ACC112 (cell line): Measurements from ENCODE around the gene INSIG2.

Experiments
- H2AFZ ChIP-seq: fragments of 200-600 bp; sonication (generic); one replicate; pipeline ENCODE4 v1.6.0; 2017; ENCODE audit warnings: antibody characterized with exemption, low read length; ENCODE audit not compliant: unreplicated experiment
- H3K27ac ChIP-seq: fragments of 200-600 bp; sonication (generic); 2 replicates; pipeline ENCODE4 v1.5.1; 2014; ENCODE audit warnings: low read depth, mild to moderate bottlenecking, antibody characterized with exemption, low read length, moderate library complexity
- H3K27me3 ChIP-seq: fragments of 200-600 bp; sonication (generic); 2 replicates; pipeline ENCODE4 v1.6.1; 2014; ENCODE audit warnings: mild to moderate bottlenecking, antibody characterized with exemption, low read length, moderate library complexity, mixed read lengths; ENCODE audit not compliant: insufficient read depth
- H3K36me3 ChIP-seq: fragments of 200-600 bp; sonication (generic); 2 replicates; pipeline ENCODE4 v1.6.1; 2016; ENCODE audit warnings: mild to moderate bottlenecking, antibody characterized with exemption, low read length, moderate library complexity, mixed read lengths; ENCODE audit not compliant: insufficient read depth
- H3K4me1 ChIP-seq: fragments of 200-600 bp; sonication (generic); one replicate; pipeline ENCODE4 v1.6.1; 2016; ENCODE audit warnings: low read length, mixed read lengths; ENCODE audit not compliant: insufficient read depth, unreplicated experiment, control insufficient read depth
- H3K4me3 ChIP-seq: fragments of 200-600 bp; sonication (generic); 2 replicates; pipeline ENCODE4 v1.5.1; 2014; ENCODE audit warnings: mild to moderate bottlenecking, low read depth, low read length
- H3K79me2 ChIP-seq: fragments of 200-600 bp; sonication (generic); one replicate; pipeline ENCODE4 v1.6.0; 2016; ENCODE audit warnings: low read length; ENCODE audit not compliant: control insufficient read depth, unreplicated experiment, insufficient read depth

Gene INSIG2

DNA sequence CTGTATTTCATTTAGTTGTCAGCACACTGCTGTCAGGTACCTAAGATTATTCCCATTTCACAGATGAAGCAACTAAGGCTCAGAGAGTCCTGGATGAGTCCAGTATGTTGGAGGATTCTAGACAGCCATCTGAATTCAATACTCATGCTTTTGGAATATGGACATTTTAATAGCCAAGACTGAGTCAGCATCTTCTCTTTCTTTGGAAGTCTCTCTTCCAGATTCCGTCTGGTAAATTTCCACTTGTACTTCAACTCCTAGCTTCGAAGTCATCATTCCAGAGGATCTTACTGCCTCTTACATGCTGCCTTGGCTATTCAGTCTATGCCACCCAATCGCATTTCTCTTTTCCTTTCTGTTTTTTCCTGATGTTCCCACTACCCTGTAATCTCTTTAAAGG, 40.6 kb downstream of the INSIG2 start:
- H3K36me3 ChIP-seq, result no peaks in the 10 kb centered on the region
- H2AFZ ChIP-seq, result no peak overlapping the region
- no peaks in the 10 kb centered on the region for H3K79me2 ChIP-seq
- H3K4me1 ChIP-seq, result peaks cover 11% of the 10 kb centered on the region
- no peak overlapping the region for H3K27ac ChIP-seq
- no peak overlapping the region for H3K4me3 ChIP-seq
- no peaks in the 10 kb centered on the region for H3K27me3 ChIP-seq

DNA sequence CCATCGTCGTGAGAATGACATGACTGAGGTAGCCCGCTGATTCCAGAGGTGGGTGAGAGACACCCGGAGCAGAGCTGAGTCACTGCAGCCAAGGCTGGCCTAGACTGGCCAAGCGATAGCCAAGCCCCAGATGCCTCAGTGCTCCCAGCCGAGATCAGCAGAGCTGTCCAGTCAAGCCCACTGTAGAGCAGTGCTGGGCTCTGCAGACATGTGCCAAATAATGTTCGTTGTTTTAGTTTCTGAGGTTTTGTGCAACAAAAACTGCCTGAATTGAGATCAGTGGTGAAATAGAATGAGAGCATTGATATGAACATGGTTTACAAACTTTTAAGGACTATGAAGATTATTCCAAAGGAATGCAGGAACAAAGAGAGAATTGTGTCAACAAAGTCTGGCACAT, 42.1 kb downstream of the INSIG2 start:
- Histone ChIP-seq H3K79me2 (no peaks in the 10 kb centered on the region), H3K4me1 (no peaks in the 10 kb centered on the region), H3K27me3 (peaks cover 2% of the 10 kb centered on the region; the same call in 1 of the 2 replicates), H3K4me3 (no peak overlapping the region), H3K27ac (no peak overlapping the region), H2AFZ (no peak overlapping the region), H3K36me3 (no peaks in the 10 kb centered on the region)

GRCh38 chr2:118131771-118132170, 43.5 kb downstream of the INSIG2 start:
- no peak overlapping the region for H3K27ac ChIP-seq
- no peak overlapping the region for H2AFZ ChIP-seq
- H3K4me3 ChIP-seq, result no peak overlapping the region
- no peaks in the 10 kb centered on the region for H3K36me3 ChIP-seq
- H3K79me2 ChIP-seq, result no peaks in the 10 kb centered on the region
- H3K27me3 ChIP-seq, result peaks cover 3% of the 10 kb centered on the region; the same call in 1 of the 2 replicates
- no peaks in the 10 kb centered on the region for H3K4me1 ChIP-seq

GRCh38 chr2:118133916-118134315, 45.6 kb downstream of the INSIG2 start:
- Histone ChIP-seq H3K36me3 (no peaks in the 10 kb centered on the region), H2AFZ (no peak overlapping the region), H3K4me1 (no peaks in the 10 kb centered on the region), H3K27me3 (peaks cover 3% of the 10 kb centered on the region; the same call in 1 of the 2 replicates), H3K27ac (no peak overlapping the region), H3K4me3 (no peak overlapping the region), H3K79me2 (no peaks in the 10 kb centered on the region)

DNA sequence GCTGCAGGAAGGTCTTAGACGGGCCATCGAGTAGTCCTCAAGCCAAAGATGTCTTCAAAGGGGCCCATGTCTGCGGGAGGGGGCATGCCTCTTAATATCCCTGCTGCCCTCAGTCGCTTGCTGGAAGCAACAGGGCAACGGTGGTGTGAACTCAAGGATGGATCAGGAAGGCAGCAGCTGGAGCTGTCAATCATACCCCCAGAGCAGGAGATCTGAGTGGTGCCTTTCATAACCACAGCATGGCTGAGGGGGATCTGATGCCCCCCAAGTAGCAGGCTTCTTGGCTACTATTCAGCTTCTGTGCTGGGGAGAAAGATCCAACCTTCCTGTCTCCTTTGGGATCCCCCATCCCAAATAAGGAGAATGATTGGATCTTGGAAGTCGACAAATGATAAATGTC, 46.4 kb downstream of the INSIG2 start:
- no peaks in the 10 kb centered on the region for H3K79me2 ChIP-seq
- no peaks in the 10 kb centered on the region for H3K36me3 ChIP-seq
- H3K4me3 ChIP-seq, result no peak overlapping the region
- H3K27me3 ChIP-seq, result peaks cover 3% of the 10 kb centered on the region; the same call in 1 of the 2 replicates
- H3K27ac ChIP-seq, result no peak overlapping the region
- no peaks in the 10 kb centered on the region for H3K4me1 ChIP-seq
- H2AFZ ChIP-seq, result no peak overlapping the region

DNA sequence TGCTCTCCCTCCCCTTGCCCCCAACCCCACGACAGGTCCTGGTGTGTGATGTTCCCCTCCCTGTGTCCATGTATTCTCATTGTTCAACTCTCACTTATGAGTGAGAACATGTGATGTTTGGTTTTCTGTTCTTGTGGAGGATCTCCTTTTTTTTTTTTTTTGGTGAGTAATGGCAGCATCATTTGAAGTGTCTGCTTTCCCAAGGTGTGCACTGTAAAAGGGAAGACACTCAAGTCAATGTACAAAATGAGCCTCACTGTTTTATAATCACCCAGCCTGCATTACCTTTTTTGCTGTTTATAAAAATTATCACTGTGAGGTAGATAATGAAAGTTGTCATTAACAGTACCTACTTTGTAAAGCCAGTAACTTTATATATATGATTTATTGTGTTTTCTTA, 56.9 kb downstream of the INSIG2 start:
- Histone ChIP-seq H3K4me1 (no peaks in the 10 kb centered on the region), H3K4me3 (no peak overlapping the region), H3K36me3 (no peaks in the 10 kb centered on the region), H3K27me3 (peaks cover 3% of the 10 kb centered on the region; the same call in 1 of the 2 replicates), H2AFZ (no peak overlapping the region), H3K79me2 (no peaks in the 10 kb centered on the region), H3K27ac (no peak overlapping the region)

- Histone ChIP-seq H2AFZ (no peak overlapping the region), H3K27me3 (peaks cover 3% of the 10 kb centered on the region; the same call in 1 of the 2 replicates), H3K4me1 (no peaks in the 10 kb centered on the region), H3K27ac (no peak overlapping the region), H3K4me3 (no peak overlapping the region), H3K79me2 (no peaks in the 10 kb centered on the region), H3K36me3 (no peaks in the 10 kb centered on the region)
These were observed 57.5 kb downstream of the INSIG2 start for GRCh38 chr2:118145806-118146205.

DNA sequence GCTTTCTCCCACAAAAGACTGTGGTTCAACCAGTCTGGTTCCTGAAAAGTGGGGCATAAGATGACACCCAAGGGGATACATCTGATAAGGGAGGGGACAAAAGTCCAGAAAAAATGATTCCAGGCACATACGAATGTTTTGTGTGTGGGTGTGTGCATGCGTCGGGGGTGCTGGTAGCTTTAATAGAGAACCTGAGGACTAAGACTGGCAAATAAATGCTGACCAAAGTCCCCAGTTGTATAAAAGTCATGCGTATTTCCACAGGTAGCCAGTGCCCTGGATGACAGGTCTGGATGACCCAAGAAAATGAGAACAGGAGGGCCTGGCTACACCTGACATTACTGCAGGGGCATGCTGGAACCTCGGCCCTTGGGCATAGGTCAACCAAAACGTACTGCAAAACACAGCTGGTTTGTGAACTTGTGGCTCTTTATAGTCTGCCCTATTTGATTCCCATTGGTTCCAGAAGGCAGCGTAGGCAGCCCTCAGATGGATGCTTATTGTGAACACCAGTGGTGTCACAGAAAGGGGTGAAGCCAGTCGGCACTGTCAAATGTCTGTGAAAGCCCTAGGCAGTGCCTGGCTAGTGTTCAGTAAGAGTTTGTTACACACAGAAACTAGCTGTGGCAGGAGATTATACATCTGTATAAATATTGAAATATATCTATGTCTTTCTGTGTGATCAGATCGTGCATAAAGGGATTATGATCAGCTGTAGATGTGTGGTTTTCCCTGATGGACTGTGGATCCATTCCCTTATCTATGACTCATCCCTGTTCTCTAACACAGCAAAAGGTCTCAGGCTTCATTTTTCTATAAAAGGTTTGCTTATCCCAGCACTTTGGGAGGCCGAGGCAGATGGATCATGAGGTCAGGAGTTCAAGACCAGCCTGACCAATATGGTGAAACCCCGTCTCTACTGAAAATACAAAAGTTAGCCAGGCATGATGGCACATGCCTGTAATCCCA, 58.3 kb downstream of the INSIG2 start:
- Histone ChIP-seq H3K36me3 (no peaks in the 10 kb centered on the region), H3K27me3 (peaks cover 3% of the 10 kb centered on the region; the same call in 1 of the 2 replicates), H3K4me1 (no peaks in the 10 kb centered on the region), H3K4me3 (no peak overlapping the region), H3K79me2 (no peaks in the 10 kb centered on the region), H3K27ac (no peak overlapping the region), H2AFZ (no peak overlapping the region)

DNA sequence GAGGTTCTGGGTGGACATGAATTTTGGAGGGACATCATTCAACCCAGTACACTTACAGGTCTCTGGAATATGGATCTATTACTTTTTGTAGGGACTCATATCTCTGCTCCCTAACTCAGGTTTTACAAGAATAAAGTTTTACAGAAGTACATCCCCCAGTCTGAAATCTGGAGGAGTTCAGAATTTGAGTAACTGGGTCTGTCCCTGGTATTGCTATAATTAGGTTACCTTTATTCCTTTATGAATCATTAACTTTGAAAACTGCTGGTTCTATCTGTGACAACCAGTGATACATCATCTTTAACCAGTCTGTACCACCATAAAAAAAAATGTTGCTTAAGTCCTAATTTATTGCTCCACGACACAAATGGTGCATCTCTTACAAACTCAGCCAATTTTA, 59.9 kb downstream of the INSIG2 start:
- Histone ChIP-seq H3K79me2 (no peaks in the 10 kb centered on the region), H3K36me3 (no peaks in the 10 kb centered on the region), H3K4me1 (no peaks in the 10 kb centered on the region), H3K27me3 (peaks cover 7% of the 10 kb centered on the region; the same call in 1 of the 2 replicates), H3K27ac (no peak overlapping the region), H3K4me3 (no peak overlapping the region), H2AFZ (no peak overlapping the region)

GRCh38 chr2:118148809-118149208, 60.5 kb downstream of the INSIG2 start:
- H3K27ac ChIP-seq, result no peak overlapping the region
- H3K79me2 ChIP-seq, result no peaks in the 10 kb centered on the region
- H3K4me1 ChIP-seq, result no peaks in the 10 kb centered on the region
- peaks cover 7% of the 10 kb centered on the region; the same call in 1 of the 2 replicates for H3K27me3 ChIP-seq
- peak overlapping the region; percentile 33; the same call in 1 of the 2 replicates for H3K4me3 ChIP-seq
- no peaks in the 10 kb centered on the region for H3K36me3 ChIP-seq
- peak overlapping the region; percentile 40 for H2AFZ ChIP-seq

DNA sequence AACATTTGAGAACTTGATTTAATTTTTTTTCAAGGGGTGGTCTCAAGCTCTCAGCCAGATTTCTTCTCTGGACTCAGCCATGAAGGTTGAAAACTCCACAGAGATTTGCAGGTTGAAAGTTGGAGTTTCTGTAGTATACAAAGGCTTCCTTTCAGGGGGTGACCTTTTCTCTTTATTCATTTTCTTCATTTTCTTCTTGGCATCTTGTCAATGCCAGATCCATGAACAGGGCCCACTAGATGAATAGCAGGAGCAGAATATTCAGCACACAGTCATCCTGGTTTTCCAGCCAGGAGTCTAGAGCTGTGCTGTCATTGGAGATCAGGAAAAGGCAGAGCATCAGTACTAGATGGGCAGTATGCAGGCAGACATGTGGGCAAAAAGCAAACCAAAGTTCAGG, 62.0 kb downstream of the INSIG2 start:
- H3K4me1 ChIP-seq, result no peaks in the 10 kb centered on the region
- H3K36me3 ChIP-seq, result no peaks in the 10 kb centered on the region
- no peaks in the 10 kb centered on the region for H3K79me2 ChIP-seq
- peaks cover 9% of the 10 kb centered on the region for H3K27me3 ChIP-seq
- no peak overlapping the region for H3K4me3 ChIP-seq
- no peak overlapping the region for H3K27ac ChIP-seq
- no peak overlapping the region for H2AFZ ChIP-seq
